ENCODE results near the gene TRAPPC11.
"Not testable (repeated sequence)": the region's sequence is repeated elsewhere in the genome, so short reads cannot be mapped to it uniquely, and the experiment has no call there.

The TRAPPC11 gene

DNA sequence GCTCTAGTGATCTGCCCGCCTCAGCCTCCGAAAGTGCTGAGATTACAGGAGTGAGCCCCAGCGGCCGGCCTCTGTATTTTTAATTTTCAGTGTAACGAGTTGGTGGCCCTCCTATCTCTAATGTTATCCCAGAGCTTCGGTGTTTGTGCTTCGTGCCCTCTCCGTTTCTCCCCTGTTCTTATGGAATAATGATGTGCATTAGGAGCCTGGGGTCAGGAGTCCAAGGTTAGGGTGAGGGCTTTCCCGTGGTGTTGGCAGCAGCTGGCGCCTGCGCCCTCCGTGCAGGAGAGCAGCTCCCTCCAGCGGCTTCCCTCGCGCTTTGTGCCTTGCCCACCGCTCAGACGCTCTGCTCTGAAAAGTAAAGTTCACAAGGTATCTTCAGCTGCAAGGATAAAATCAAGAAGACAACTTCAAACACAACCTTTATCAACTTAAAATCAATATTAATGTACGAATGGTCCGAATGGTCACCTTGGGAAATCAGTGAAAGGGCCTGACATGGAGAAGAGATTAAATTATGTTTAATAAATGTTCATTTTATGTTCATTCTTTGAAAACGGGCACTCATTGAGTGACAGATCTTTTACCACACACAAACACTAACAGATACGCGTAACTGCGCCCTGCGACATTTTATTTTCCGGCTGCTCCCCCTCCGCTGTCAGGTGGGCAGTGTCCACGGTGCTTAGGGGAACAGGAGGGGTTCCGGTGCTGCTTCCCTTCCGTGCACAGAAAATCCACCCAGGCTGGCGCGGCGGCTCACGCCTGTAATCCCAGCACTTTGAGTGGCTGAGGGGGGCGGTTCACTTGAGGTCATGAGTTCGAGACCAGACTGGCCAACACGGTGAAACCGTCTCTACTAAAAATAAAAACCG, 62.4 kb downstream of the TRAPPC11 start:
- DNase-seq (ENCODE audit: low read depth, low spot score) = no peak

GRCh38 chr4:183722731-183723560, 63.9 kb downstream of the TRAPPC11 start:
- no peak for DNase-seq (ENCODE audit: low read depth, low spot score)

DNA sequence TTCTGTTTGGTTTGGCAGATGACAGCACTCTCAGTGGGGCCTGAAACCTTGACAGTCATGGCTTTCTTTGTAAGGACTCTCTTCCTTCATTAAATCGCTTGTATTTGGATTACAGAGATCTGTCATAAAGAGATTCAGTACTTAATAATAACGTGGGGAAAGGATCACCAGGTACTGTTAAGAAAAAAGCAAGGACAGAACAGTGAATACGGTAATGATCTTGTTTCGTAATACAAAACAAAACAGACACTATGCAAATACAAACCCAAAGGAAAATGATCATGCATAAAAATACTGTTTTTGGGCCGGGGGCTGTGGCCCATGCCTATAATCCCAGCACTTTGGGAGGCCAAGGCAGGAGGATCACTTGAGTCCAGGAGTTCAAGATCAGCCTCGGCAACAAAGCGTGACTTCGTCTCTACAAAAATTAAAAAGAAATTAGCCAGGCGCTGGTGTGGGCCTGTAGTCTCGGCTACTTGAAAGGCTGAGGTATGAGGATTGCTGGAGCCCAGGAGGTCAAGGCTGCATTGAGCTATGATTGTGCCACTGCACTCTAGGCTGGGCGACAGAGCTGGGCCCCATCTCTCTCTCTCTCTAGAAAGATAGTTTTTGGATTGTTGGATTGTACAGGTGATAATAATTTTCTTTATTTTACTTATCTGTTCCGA, 64.6 kb downstream of the TRAPPC11 start:
- no peak for DNase-seq (ENCODE audit: low read depth, low spot score)

DNA sequence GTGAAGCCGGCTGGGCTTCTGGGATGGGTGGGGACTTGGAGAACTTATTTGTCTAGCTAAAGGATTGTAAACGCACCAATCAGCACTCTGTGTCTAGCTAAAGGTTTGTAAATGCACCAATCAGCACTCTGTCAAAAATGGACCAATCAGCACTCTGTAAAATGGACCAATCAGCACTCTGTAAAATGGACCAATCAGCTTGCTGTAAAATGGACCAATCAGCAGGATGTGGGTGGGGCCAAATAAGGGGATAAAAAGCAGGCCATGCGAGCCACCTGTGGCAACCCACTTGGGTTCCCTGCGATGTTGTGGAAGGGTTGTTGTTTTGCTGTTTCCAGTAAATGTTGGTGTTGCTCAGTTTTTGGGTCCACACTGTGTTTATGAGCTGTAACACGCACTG, 66.5 kb downstream of the TRAPPC11 start:
- not testable (repeated sequence) for DNase-seq (ENCODE audit: low read depth, low spot score)

DNA sequence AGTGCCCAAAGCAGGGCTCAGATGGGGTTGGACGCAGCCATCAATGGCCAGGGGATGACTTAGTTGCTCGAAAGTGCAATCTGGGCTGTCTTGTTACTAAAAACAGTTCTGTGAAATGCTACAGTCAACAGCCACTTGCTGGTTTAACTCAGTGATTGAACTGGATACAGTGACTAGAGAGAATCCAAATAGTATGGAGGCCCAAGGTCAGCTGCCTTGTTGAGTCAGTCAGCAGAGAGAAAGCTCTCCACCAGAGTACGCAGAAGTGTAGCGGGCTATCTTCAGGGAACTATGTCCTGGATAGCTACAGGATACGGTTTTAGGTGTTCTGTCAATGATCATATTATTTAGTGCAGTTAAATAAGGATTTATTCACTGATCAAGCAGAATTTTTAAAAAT, 68.4 kb downstream of the TRAPPC11 start:
- no peak for DNase-seq (ENCODE audit: low read depth, low spot score)

DNA sequence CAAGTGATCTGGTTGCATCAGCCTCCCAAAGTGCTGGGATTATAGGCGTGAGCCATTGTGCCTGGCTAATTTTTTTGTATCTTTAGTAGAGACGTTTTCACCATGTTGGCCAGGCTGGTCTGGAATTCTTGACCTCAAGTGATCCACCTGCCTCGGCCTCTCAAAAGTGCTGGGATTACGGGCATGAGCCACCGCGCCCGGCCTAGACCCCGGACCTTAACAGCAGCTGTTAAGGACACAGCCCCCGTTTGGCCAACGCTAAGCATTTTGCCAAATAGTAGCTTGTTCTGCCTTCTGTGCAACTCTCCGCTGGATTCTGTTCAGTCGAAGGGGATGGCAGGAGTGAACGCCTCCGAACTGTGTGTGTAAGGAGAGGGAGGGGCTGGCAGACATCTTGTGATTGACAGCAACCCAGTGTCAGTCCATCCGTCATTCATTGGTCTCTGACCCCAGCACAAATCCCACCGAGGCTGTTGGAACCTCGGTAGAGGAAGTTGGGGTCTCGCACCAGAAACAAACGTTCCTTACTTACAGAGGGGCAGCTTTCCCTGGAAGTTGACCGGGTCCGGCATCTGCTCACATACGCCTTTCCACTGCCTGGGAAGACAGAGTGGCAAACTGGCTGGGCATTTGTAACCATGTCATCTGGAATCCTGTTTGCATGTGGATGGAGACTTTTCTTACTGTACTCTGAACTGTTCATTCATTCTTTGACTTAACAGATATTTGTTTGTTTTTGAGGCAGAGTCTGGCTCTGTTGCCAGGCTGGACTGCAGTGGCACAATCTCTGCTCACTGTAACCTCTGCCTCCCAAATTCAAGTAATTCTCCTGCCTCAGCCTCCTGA, 69.4 kb downstream of the TRAPPC11 start:
- DNase-seq (ENCODE audit: low read depth, low spot score) = no peak

- no peak for DNase-seq (ENCODE audit: low read depth, low spot score)
These were observed 69.9 kb downstream of the TRAPPC11 start for GRCh38 chr4:183729069-183729406.

DNA sequence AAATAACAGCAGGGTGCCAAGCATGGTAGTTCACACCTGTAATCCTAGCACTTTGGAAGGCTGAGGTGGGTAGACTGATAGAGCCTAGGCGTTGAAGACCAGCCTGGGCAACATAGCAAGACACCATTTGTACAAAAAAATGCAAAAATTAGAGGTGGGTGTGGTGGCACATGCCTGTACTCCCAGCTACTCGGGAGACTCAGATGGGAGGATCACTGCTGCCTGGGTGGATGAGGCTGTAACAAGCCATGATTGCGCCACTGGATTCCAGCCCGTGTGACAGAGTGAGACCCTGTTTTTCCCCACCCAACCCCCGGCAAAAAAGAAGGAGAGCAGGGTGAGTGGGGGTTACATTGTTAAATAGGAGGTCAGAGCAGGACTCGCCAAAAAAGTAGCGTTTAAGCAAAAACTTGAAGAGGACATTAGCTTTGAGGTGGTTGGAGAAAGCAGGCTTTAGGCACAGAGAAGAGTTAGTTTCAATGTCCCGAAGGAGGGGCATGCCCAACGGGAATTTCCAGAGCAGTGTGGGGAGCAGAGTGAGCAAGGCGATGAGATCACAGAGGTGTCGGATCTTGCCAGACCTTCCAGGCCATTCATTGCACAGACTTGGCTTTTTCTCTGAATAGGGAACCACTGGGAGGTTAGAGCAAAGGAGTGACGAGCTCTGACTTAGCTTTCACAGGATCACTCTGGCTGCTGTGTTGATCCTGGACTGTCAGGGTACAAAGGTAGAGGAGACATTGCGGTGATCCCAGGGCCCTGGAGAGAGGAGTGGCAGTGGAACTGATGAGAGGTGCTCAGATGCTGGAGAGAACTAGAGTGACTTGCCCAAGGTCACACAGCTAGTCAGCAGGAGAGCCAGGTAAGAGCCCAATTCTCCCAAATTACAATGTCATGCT, 70.6 kb downstream of the TRAPPC11 start:
- DNase-seq (ENCODE audit: low read depth, low spot score) = no peak

DNA sequence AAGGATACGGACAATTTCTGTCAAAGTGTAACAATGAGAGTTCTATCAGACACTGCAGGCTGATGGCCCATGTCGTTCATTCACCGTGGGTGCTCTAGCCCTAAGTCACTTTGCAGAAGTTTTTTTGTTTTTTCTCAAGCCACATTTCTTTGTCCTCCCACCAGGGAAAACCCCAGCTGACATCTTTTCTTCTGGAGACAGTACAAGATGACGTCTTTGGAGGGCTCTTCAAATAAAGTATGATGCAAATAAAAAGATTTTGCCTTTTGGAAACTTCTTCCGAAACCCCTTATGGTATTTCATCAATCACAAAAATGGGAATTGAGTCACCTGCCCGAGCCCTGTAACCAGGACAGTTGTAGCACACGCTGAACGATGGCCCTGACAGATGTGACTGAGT, 73.2 kb downstream of the TRAPPC11 start:
- no peak for DNase-seq (ENCODE audit: low read depth, low spot score)

DNA sequence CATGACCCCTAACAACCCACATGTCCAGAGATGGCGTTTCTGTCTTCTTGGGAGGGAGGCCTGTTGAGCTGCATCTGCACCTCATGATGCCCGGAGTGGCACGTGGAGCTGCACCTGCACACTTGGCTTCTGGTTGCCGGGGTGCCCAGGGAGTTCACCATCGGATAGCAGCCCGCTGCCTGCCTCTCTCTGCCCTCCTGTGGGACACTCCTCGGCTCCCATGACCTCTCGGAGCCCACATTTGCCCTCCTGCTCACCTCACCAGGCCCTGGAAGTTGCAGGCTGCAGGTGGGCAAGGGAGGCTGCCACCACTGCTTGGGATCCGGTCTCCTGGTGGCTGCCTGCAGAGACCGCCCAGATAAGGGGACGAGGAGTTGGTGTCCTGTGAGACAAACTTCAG, 74.1 kb downstream of the TRAPPC11 start:
- DNase-seq (ENCODE audit: low read depth, low spot score) = no peak

- DNase-seq (ENCODE audit: low read depth, low spot score) = no peak
These were observed 79.1 kb downstream of the TRAPPC11 start for GRCh38 chr4:183738081-183738673.

GRCh38 chr4:183738961-183739360, 79.9 kb downstream of the TRAPPC11 start:
- no peak for DNase-seq (ENCODE audit: low read depth, low spot score)

- no peak for DNase-seq (ENCODE audit: low read depth, low spot score)
These were observed 87.5 kb downstream of the TRAPPC11 start for GRCh38 chr4:183746305-183747229.

- DNase-seq (ENCODE audit: low read depth, low spot score) = no peak
These were observed 88.3 kb downstream of the TRAPPC11 start for GRCh38 chr4:183747380-183747779.

DNA sequence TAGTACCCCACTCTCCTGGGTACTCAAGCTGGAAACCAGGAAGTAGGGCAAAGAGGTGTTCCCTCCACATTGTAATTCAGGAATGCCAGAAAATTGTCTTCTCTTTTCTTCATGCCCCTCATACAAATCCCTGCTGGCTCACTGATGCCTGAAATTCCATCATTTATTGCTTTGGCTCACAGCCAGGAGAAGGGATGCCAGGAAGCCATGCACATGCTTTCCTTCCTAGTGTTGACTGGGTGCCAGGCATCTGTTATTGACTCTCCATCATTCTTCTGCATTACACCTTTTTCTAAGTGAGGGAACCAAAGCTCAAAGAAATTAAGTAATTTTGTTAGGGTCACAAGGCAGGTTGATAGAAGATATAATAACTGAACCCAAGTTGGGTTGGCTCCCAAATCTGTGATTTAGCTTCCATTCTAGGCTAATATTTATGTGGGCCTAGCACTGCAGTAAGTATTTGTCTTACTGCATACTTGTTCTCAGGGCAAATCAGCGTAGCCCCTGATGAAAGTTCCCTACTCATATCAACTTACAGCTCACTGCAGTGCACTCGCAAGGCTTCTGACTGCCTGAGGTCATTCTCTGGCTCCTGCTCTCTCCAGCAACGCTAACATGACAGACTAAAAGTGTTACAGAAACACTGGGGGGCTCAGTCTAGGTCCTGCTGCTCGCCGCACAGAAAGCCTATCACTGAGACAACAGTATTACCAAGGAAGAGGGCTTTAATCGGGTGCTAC, 89.0 kb downstream of the TRAPPC11 start:
- DNase-seq (ENCODE audit: low read depth, low spot score) = no peak

GRCh38 chr4:183751106-183751505, 92.0 kb downstream of the TRAPPC11 start:
- no peak for DNase-seq (ENCODE audit: low read depth, low spot score)

- no peak for DNase-seq (ENCODE audit: low read depth, low spot score)
These were observed 96.5 kb downstream of the TRAPPC11 start for GRCh38 chr4:183755596-183755995.

- DNase-seq (ENCODE audit: low read depth, low spot score) = no peak
These were observed 98.0 kb downstream of the TRAPPC11 start for GRCh38 chr4:183757060-183757459.

Measured in smooth muscle cell of the brain vasculature (primary cell).